Mucosa of rectum (tissue), 2 donors: ENCODE results near the gene MYO5C.

ENCODE experiments used
- H3K27ac ChIP-seq, 2 donors: one replicate each; pipeline ENCODE4 v1.7.0; 2013; ENCODE audit warnings: inconsistent platforms in 2 of 2, low read depth in 2 of 2, low read length in 2 of 2
- H3K27me3 ChIP-seq, 2 donors: one replicate each; pipeline ENCODE4 v1.7.0; 2013; ENCODE audit warnings: low read length in 2 of 2; ENCODE audit not compliant: control insufficient read depth in 2 of 2, insufficient read depth in 2 of 2
- H3K36me3 ChIP-seq, 2 donors: one replicate each; pipeline ENCODE4 v1.7.0; 2013; ENCODE audit warnings: low read length in 2 of 2; ENCODE audit not compliant: control insufficient read depth in 2 of 2, insufficient read depth in 2 of 2
- H3K4me1 ChIP-seq, 2 donors: one replicate each; pipeline ENCODE4 v1.7.0; 2013; ENCODE audit warnings: low read length in 2 of 2, mild to moderate bottlenecking in 1 of 2; ENCODE audit not compliant: control insufficient read depth in 2 of 2, insufficient read depth in 2 of 2
- H3K4me3 ChIP-seq, 2 donors: one replicate each; pipeline ENCODE4 v1.7.0; 2013; ENCODE audit warnings: low read length in 2 of 2
- H3K9ac ChIP-seq, 2 donors: one replicate each; pipeline ENCODE4 v1.7.0; 2013; ENCODE audit warnings: low read length in 2 of 2, low read depth in 1 of 2, mild to moderate bottlenecking in 1 of 2
- H3K9me3 ChIP-seq, 2 donors: one replicate each; pipeline ENCODE4 v1.7.0; 2013; ENCODE audit warnings: low read length in 2 of 2; ENCODE audit not compliant: control insufficient read depth in 2 of 2
- donor health status: healthy.
- donor health status: Normal muscosa, but diverticular disease.

The MYO5C gene

GRCh38 chr15:52307847-52308246 lies 12.2 kb upstream of the MYO5C start:
- H3K4me3 ChIP-seq = no peak overlapping the region
- H3K4me1 ChIP-seq = no peaks in the 10 kb centered on the region
- H3K27me3 ChIP-seq = no peaks in the 10 kb centered on the region
- H3K36me3 ChIP-seq = no peaks in the 10 kb centered on the region
- H3K27ac ChIP-seq = no peak overlapping the region
- no peaks in the 10 kb centered on the region for H3K9me3 ChIP-seq
- H3K9ac ChIP-seq = no peak overlapping the region

DNA sequence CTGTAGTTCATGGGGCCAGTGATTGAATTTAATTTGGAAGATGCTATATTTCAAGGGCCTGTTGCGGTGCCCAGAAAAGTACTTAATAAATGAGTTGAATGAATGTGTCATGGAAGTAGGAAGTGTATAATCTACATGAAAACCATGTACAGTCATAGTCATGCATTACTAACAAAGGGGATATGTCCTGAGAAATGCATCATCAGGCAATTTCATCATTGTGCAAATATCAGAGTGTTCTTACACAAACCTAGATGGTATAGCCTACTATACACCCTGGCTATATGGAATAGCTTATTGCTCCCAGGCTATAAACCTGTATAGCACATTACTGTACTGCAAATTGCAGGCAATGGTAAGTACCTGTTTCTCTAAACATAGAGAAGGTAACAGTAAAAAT lies 10.7 kb upstream of the MYO5C start:
- Histone ChIP-seq H3K4me3 (no peak overlapping the region), H3K9me3 (no peaks in the 10 kb centered on the region), H3K27me3 (no peaks in the 10 kb centered on the region), H3K9ac (no peak overlapping the region), H3K4me1 (no peaks in the 10 kb centered on the region), H3K27ac (no peak overlapping the region), H3K36me3 (no peaks in the 10 kb centered on the region)

- H3K9me3 ChIP-seq = no peaks in the 10 kb centered on the region
- no peaks in the 10 kb centered on the region for H3K36me3 ChIP-seq
- no peaks in the 10 kb centered on the region for H3K27me3 ChIP-seq
- no peak overlapping the region for H3K4me3 ChIP-seq
- H3K27ac ChIP-seq = no peak overlapping the region
- no peaks in the 10 kb centered on the region for H3K4me1 ChIP-seq
- no peak overlapping the region for H3K9ac ChIP-seq
These were observed 7.6 kb upstream of the MYO5C start for GRCh38 chr15:52303093-52303772.

DNA sequence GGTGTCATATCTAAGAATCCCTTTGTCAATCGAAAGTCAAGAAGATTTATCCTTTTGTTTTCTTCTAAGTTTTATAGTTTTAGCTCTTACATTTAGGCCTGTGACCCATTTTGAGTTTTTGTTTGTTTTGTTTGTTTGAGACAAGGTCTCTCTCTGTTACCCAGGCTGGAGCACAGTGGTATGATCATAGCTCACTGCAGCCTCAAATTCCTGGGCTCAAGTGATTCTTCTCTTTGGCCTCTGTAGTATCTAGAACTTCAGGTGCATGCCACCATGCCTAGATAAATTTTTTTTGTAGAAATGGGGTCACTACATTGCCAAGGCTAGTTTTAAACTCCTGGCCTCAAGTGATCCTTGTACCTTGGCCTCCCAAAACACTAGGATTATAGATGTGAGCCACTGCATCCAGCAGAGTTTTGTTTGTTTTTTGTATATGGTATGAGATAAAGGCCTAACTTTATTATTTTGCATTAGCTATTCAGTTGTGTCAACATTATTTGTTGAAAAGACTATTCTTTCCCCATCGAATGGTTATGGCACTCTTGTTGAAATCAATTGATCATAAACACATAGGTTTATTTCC lies 5.8 kb upstream of the MYO5C start:
- Histone ChIP-seq H3K9ac (no peak overlapping the region), H3K36me3 (no peaks in the 10 kb centered on the region), H3K27me3 (no peaks in the 10 kb centered on the region), H3K4me1 (no peaks in the 10 kb centered on the region), H3K9me3 (no peaks in the 10 kb centered on the region), H3K27ac (no peak overlapping the region), H3K4me3 (no peak overlapping the region)

DNA sequence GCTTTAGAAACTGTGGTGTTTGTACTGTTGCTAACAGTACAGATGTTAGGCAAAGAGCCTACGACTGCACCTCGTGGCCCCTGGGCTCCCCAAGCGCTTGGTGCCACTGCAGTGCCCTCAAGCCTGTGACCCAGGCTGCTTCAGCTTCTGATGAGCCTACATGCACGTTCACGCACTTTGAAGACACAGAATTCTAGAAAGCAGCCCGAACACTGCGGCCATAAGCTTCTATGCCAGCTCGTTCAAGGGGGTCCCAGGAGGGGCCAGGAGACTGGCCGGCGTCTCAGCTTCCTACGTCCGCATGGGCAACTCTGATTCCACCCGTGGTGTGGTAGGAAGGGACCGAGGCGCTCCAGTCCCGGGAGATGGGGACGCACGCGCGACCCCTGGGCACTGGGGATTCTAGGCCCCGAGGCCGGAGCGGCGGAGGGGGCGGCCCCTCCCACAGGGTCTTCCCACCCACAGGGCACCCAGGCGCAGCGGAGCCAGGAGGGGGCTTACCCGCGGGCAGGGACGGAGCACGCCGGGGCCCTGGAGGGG lies 653 bp downstream of the MYO5C start:
- Histone ChIP-seq H3K4me1 (peaks cover 16 to 24% of the 10 kb centered on the region in 2 donors), H3K36me3 (no peaks in the 10 kb centered on the region), H3K27ac (peak overlapping the region; percentile 70 to 78), H3K9me3 (no peaks in the 10 kb centered on the region), H3K4me3 (peak overlapping the region; percentile 74 to 79), H3K9ac (peak overlapping the region; percentile 77 to 85), H3K27me3 (no peaks in the 10 kb centered on the region)

DNA sequence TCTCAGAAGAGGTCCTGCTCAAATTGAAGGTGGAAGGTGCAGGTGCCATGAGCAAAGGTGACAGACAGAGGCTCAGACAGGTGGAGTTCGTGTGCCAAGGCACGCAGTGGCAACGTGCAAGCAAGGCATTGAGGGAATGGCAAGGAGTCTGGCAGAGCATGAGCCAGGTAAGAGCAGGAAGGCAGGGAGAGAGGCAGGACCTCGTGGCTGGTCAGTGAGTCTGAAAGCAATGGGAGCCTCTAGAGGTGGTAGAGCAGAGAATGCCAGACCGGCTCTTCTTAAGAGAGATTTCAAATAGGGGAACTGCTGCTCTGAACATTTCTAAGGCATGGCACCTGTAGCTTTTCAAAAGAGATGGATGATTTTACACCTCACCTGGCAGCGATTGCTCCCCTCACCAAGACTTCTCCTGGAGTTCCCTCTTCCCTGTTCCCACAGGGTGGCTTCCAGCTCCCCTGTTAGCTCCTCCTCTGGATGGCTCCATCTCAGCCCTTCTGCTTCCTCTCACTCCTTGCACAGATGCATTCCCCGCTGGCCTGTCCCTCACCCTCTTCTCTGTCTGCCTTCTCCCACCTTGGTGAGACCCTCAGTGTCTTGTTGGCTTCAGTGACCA lies 2.7 kb downstream of the MYO5C start:
- H3K9me3 ChIP-seq = no peaks in the 10 kb centered on the region
- peak overlapping the region in 1 of 2 donors; percentile 19 for H3K27ac ChIP-seq
- peak overlapping the region in 1 of 2 donors; percentile 23 for H3K9ac ChIP-seq
- H3K4me1 ChIP-seq = peaks cover 31 to 42% of the 10 kb centered on the region in 2 donors
- H3K4me3 ChIP-seq = no peak overlapping the region
- H3K36me3 ChIP-seq = no peaks in the 10 kb centered on the region
- no peaks in the 10 kb centered on the region for H3K27me3 ChIP-seq

- no peak overlapping the region for H3K4me3 ChIP-seq
- no peaks in the 10 kb centered on the region for H3K36me3 ChIP-seq
- H3K9ac ChIP-seq = no peak overlapping the region
- H3K27me3 ChIP-seq = no peaks in the 10 kb centered on the region
- H3K27ac ChIP-seq = no peak overlapping the region
- no peaks in the 10 kb centered on the region for H3K9me3 ChIP-seq
- peaks cover 39 to 53% of the 10 kb centered on the region in 2 donors for H3K4me1 ChIP-seq
These were observed 4.4 kb downstream of the MYO5C start for GRCh38 chr15:52291204-52291603.

- Histone ChIP-seq H3K27me3 (no peaks in the 10 kb centered on the region), H3K4me1 (peaks cover 39 to 53% of the 10 kb centered on the region in 2 donors), H3K27ac (no peak overlapping the region), H3K36me3 (no peaks in the 10 kb centered on the region), H3K9ac (no peak overlapping the region), H3K9me3 (no peaks in the 10 kb centered on the region), H3K4me3 (no peak overlapping the region)
These were observed 4.8 kb downstream of the MYO5C start for GRCh38 chr15:52290800-52291199.

DNA sequence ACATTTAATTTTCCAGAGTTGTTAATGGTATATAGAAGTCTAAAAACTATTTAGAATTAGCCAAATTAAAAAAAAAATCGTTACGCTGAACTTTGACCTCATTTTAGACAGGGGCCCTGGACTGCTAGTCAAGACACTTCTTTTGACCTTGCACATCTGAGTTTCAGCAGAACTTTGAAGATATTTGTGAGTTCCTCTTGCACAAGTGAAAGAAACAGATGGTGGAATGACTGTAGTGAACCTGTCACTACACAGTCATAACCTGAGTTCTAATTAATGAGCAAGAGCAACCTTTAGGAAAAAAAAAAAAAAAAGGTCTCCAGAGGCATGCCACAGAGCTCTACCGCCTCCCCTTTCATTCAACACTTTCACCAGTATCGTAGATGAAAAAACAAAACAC lies 5.3 kb downstream of the MYO5C start:
- H3K27me3 ChIP-seq = no peaks in the 10 kb centered on the region
- peak overlapping the region in 1 of 2 donors; percentile 92 for H3K27ac ChIP-seq
- H3K4me3 ChIP-seq = no peak overlapping the region
- peaks cover 39 to 53% of the 10 kb centered on the region in 2 donors for H3K4me1 ChIP-seq
- no peaks in the 10 kb centered on the region for H3K36me3 ChIP-seq
- H3K9ac ChIP-seq = no peak overlapping the region
- no peaks in the 10 kb centered on the region for H3K9me3 ChIP-seq

DNA sequence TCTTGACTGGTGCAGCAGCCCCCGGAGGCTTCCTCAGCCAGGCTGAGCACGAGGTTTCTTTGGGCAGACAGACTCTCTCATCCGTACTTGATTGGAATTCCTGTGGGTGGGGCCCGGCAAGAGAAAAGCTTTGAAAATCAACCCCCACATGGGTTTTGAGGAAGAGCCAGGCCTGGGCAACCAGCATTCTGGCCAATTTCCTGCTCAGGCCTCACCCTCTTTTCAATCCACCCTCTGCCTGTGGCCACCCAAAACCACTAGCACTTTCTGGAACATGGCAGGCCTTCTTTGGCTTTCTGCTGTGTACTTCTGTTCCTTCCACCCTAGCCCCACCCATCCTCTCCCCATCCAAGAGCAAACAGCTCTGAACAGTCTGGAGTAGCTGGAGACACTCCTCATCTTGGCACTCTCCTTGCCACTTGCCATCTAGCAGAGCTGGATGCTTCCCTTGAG lies 5.9 kb downstream of the MYO5C start:
- Histone ChIP-seq H3K4me3 (peak overlapping the region; percentile 19 to 37), H3K27ac (peak overlapping the region; percentile 92), H3K9ac (no peak overlapping the region), H3K27me3 (no peaks in the 10 kb centered on the region), H3K4me1 (peaks cover 36 to 47% of the 10 kb centered on the region in 2 donors), H3K36me3 (no peaks in the 10 kb centered on the region), H3K9me3 (no peaks in the 10 kb centered on the region)
